GM21786 (cell line): ENCODE results near the gene UXS1.
"Not testable (repeated sequence)": the region's sequence is repeated elsewhere in the genome, so short reads cannot be mapped to it uniquely, and the experiment has no call there.

Source experiments
- ATAC-seq: cut with Tn5 transposase; IDR thresholded peaks from one replicate; pipeline ENCODE4 v1.9.1; 2021; ENCODE audit not compliant: unreplicated experiment

The UXS1 gene

GRCh38 chr2:106137731-106138521 lies 56.2 kb downstream of the UXS1 start:
- ATAC-seq: no peak

- ATAC-seq: not testable (repeated sequence)
Measured at GRCh38 chr2:106131192-106131591, 62.9 kb downstream of the UXS1 start.

GRCh38 chr2:106130251-106130998 lies 63.7 kb downstream of the UXS1 start:
- ATAC-seq: no peak

GRCh38 chr2:106129592-106129991 lies 64.5 kb downstream of the UXS1 start:
- ATAC-seq: no peak

GRCh38 chr2:106129150-106129549 lies 65.0 kb downstream of the UXS1 start:
- no peak for ATAC-seq

- ATAC-seq: no peak
Measured at GRCh38 chr2:106127776-106128268, 66.3 kb downstream of the UXS1 start.

- no peak for ATAC-seq
Measured at GRCh38 chr2:106127282-106127771, 66.8 kb downstream of the UXS1 start.

- ATAC-seq: no peak
Measured at GRCh38 chr2:106126705-106127281, 67.3 kb downstream of the UXS1 start.

GRCh38 chr2:106126295-106126694 lies 67.8 kb downstream of the UXS1 start:
- no peak for ATAC-seq

- no peak for ATAC-seq
Measured at GRCh38 chr2:106124905-106125549, 69.1 kb downstream of the UXS1 start.

- no peak for ATAC-seq
Measured at GRCh38 chr2:106124106-106124756, 69.9 kb downstream of the UXS1 start.

GRCh38 chr2:106122157-106122556 lies 71.9 kb downstream of the UXS1 start:
- no peak for ATAC-seq

GRCh38 chr2:106120432-106120831 lies 73.7 kb downstream of the UXS1 start:
- no peak for ATAC-seq

GRCh38 chr2:106119074-106119473 lies 75.0 kb downstream of the UXS1 start:
- ATAC-seq: no peak

GRCh38 chr2:106117882-106118684 lies 76.0 kb downstream of the UXS1 start:
- no peak for ATAC-seq

- no peak for ATAC-seq
Measured at GRCh38 chr2:106117347-106117746, 76.8 kb downstream of the UXS1 start.

- no peak for ATAC-seq
Measured at GRCh38 chr2:106116248-106116647, 77.9 kb downstream of the UXS1 start.

GRCh38 chr2:106115665-106116064 lies 78.4 kb downstream of the UXS1 start:
- no peak for ATAC-seq

GRCh38 chr2:106115250-106115649 lies 78.9 kb downstream of the UXS1 start:
- peak; percentile 59 for ATAC-seq

- ATAC-seq: no peak
Measured at GRCh38 chr2:106114166-106114565, 79.9 kb downstream of the UXS1 start.
